HUES64 (cell line): ENCODE data around the gene PPFIA1.

ENCODE experiments used
- H3K27ac ChIP-seq: 2 replicates; pipeline ENCODE4 v1.7.0; 2013; ENCODE audit warnings: low read depth, low read length, inconsistent platforms
- H3K27me3 ChIP-seq: 2 replicates; pipeline ENCODE4 v1.6.1; 2013; ENCODE audit warnings: mild to moderate bottlenecking, low read length; ENCODE audit not compliant: insufficient read depth
- H3K36me3 ChIP-seq: 2 replicates; pipeline ENCODE4 v1.6.1; 2013; ENCODE audit warnings: mild to moderate bottlenecking, low read length; ENCODE audit not compliant: insufficient read depth
- H3K4me1 ChIP-seq: 2 replicates; pipeline ENCODE4 v1.6.1; 2013; ENCODE audit warnings: mild to moderate bottlenecking, low read length, moderate library complexity; ENCODE audit not compliant: insufficient read depth
- H3K4me3 ChIP-seq: 2 replicates; pipeline ENCODE4 v1.5.1; 2013; ENCODE audit warnings: mild to moderate bottlenecking, low read length, moderate library complexity
- H3K9ac ChIP-seq: 2 replicates; pipeline ENCODE4 v1.6.1; 2013; ENCODE audit warnings: mild to moderate bottlenecking, low read depth, low read length
- H3K9me3 ChIP-seq: 2 replicates; pipeline ENCODE4 v1.6.1; 2013; ENCODE audit warnings: low read depth, low read length; ENCODE audit not compliant: insufficient read depth
- whole genome bisulfite sequencing: fragments of 150-250, 120-280 bp; methylation state at CpG from one replicate; pipeline ENCODE4 v1.1.7; 2013; ENCODE audit warnings: missing lambda C conversion rate; 5-methylcytosine and 5-hydroxymethylcytosine counted together

PPFIA1 gene

GRCh38 chr11:70416881-70417280 is 146.4 kb downstream of the PPFIA1 start:
- H3K27ac ChIP-seq, result no peak overlapping the region
- H3K4me3 ChIP-seq, result no peak overlapping the region
- peaks cover 94% of the 10 kb centered on the region for H3K36me3 ChIP-seq
- no peaks in the 10 kb centered on the region for H3K9me3 ChIP-seq
- no peaks in the 10 kb centered on the region for H3K27me3 ChIP-seq
- 97% methylated on average over 20 of the region's 20 CpGs for WGBS
- H3K4me1 ChIP-seq, result no peaks in the 10 kb centered on the region
- H3K9ac ChIP-seq, result no peak overlapping the region

- Histone ChIP-seq H3K4me1 (no peaks in the 10 kb centered on the region), H3K36me3 (peaks cover 94% of the 10 kb centered on the region), H3K9ac (no peak overlapping the region), H3K27me3 (no peaks in the 10 kb centered on the region), H3K9me3 (no peaks in the 10 kb centered on the region), H3K27ac (no peak overlapping the region), H3K4me3 (no peak overlapping the region)
- 97% methylated on average over 12 of the region's 12 CpGs for WGBS
Measured at GRCh38 chr11:70418130-70418529, 147.6 kb downstream of the PPFIA1 start.

- H3K9me3 ChIP-seq, result no peaks in the 10 kb centered on the region
- 91% methylated on average over 17 of the region's 17 CpGs for WGBS
- peaks cover 94% of the 10 kb centered on the region for H3K36me3 ChIP-seq
- no peak overlapping the region for H3K4me3 ChIP-seq
- no peaks in the 10 kb centered on the region for H3K27me3 ChIP-seq
- no peak overlapping the region for H3K27ac ChIP-seq
- no peaks in the 10 kb centered on the region for H3K4me1 ChIP-seq
- no peak overlapping the region for H3K9ac ChIP-seq
Measured at GRCh38 chr11:70419307-70420007, 149.0 kb downstream of the PPFIA1 start.

- no peak overlapping the region for H3K4me3 ChIP-seq
- H3K9me3 ChIP-seq, result no peaks in the 10 kb centered on the region
- H3K27ac ChIP-seq, result no peak overlapping the region
- H3K9ac ChIP-seq, result no peak overlapping the region
- H3K36me3 ChIP-seq, result peaks cover 94% of the 10 kb centered on the region
- WGBS, result 93% methylated on average over 14 of the region's 14 CpGs
- no peaks in the 10 kb centered on the region for H3K27me3 ChIP-seq
- no peaks in the 10 kb centered on the region for H3K4me1 ChIP-seq
Measured at GRCh38 chr11:70420008-70420464, 149.5 kb downstream of the PPFIA1 start.

GRCh38 chr11:70420496-70420895 is 150.0 kb downstream of the PPFIA1 start:
- Histone ChIP-seq H3K27ac (no peak overlapping the region), H3K4me3 (no peak overlapping the region), H3K9ac (no peak overlapping the region), H3K27me3 (no peaks in the 10 kb centered on the region), H3K9me3 (no peaks in the 10 kb centered on the region), H3K4me1 (no peaks in the 10 kb centered on the region), H3K36me3 (peaks cover 94% of the 10 kb centered on the region)
- 96% methylated on average over 9 of the region's 9 CpGs for WGBS

GRCh38 chr11:70421123-70421522 is 150.6 kb downstream of the PPFIA1 start:
- 95% methylated on average over 13 of the region's 13 CpGs for WGBS
- Histone ChIP-seq H3K4me1 (no peaks in the 10 kb centered on the region), H3K27ac (no peak overlapping the region), H3K9me3 (no peaks in the 10 kb centered on the region), H3K9ac (no peak overlapping the region), H3K36me3 (peaks cover 93% of the 10 kb centered on the region), H3K4me3 (no peak overlapping the region), H3K27me3 (no peaks in the 10 kb centered on the region)

GRCh38 chr11:70422692-70423522 is 152.4 kb downstream of the PPFIA1 start:
- 95% methylated on average over 35 of the region's 35 CpGs for WGBS
- no peak overlapping the region for H3K4me3 ChIP-seq

GRCh38 chr11:70423523-70424505 is 153.3 kb downstream of the PPFIA1 start:
- H3K4me3 ChIP-seq, result no peak overlapping the region
- H3K9me3 ChIP-seq, result no peaks in the 10 kb centered on the region
- 89% methylated on average over 34 of the region's 34 CpGs for WGBS
- H3K27ac ChIP-seq, result no peak overlapping the region
- H3K4me1 ChIP-seq, result no peaks in the 10 kb centered on the region
- no peak overlapping the region; the same call in 1 of the 2 replicates for H3K9ac ChIP-seq
- H3K36me3 ChIP-seq, result peaks cover 87% of the 10 kb centered on the region
- H3K27me3 ChIP-seq, result no peaks in the 10 kb centered on the region

More at GRCh38 chr11:70422692-70423522, 152.4 kb downstream of the PPFIA1 start:
- Histone ChIP-seq H3K9me3 (no peaks in the 10 kb centered on the region), H3K9ac (no peak overlapping the region), H3K27ac (no peak overlapping the region), H3K4me1 (no peaks in the 10 kb centered on the region), H3K27me3 (no peaks in the 10 kb centered on the region), H3K36me3 (peaks cover 90% of the 10 kb centered on the region)

- Histone ChIP-seq H3K4me1 (no peaks in the 10 kb centered on the region), H3K9me3 (no peaks in the 10 kb centered on the region), H3K36me3 (peaks cover 90% of the 10 kb centered on the region), H3K9ac (no peak overlapping the region), H3K27me3 (no peaks in the 10 kb centered on the region), H3K27ac (no peak overlapping the region), H3K4me3 (no peak overlapping the region)
- 89% methylated on average over 14 of the region's 14 CpGs for WGBS
Measured at GRCh38 chr11:70424765-70425344, 154.4 kb downstream of the PPFIA1 start.

- H3K4me1 ChIP-seq, result no peaks in the 10 kb centered on the region
Measured at GRCh38 chr11:70427436-70427835, 156.9 kb downstream of the PPFIA1 start.

More at GRCh38 chr11:70427436-70427835, 156.9 kb downstream of the PPFIA1 start:
- no peak overlapping the region for H3K4me3 ChIP-seq
- no peak overlapping the region for H3K9ac ChIP-seq
- 98% methylated on average over 11 of the region's 11 CpGs for WGBS
- H3K27me3 ChIP-seq, result no peaks in the 10 kb centered on the region
- peaks cover 90% of the 10 kb centered on the region for H3K36me3 ChIP-seq
- H3K9me3 ChIP-seq, result no peaks in the 10 kb centered on the region
- H3K27ac ChIP-seq, result no peak overlapping the region
